NCI-H1417 (cell line): ENCODE results near the gene PTCD3.

Experiments used
- DNase-seq, 3 experiments: peaks; one replicate each; lab custom pipeline; 2025; lab: John Stamatoyannopoulos, UW

Gene PTCD3

GRCh38 chr2:86081724-86082123, 24.3 kb upstream of the PTCD3 start:
- DNase-seq = no peak

DNA sequence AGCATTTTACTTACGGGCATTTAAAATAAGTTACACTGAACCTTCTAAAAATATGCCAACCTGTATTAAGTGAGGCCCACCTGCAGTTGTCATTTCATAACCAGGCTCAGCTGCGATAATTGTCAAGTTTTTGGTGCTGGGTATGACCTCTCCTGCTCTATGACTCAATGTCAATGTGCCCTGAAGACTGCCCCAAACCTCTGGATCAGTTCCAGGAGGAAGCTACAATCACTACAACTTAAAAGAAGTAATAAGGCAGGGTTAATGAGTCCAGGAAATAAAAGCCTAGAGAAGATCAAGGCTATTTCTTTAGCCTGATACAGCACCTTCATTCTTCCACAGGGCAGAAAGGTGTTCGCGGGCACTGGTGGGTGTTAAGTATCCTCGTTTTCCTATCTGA, 23.3 kb upstream of the PTCD3 start:
- no peak for DNase-seq

GRCh38 chr2:86087936-86088850, 17.8 kb upstream of the PTCD3 start:
- DNase-seq = no peak

DNA sequence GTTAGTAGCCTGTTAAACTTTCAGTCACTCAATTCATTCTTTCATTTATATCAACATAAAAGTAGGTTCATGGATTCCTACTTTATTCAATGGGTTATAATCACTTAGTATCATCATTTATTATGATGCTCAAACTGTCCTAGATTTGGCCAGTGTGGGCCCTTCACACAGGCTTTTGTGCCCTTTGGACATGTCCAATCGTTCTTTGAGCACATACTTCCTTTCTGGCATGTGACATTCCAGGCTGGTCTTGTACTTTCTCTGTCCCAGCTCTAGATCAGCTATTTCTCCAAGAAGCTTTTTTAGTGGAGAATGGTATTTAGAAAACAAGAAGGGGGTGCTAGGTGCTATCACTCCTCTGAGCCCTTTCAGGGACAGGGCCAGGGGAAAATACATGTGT, 11.8 kb upstream of the PTCD3 start:
- no peak for DNase-seq

DNA sequence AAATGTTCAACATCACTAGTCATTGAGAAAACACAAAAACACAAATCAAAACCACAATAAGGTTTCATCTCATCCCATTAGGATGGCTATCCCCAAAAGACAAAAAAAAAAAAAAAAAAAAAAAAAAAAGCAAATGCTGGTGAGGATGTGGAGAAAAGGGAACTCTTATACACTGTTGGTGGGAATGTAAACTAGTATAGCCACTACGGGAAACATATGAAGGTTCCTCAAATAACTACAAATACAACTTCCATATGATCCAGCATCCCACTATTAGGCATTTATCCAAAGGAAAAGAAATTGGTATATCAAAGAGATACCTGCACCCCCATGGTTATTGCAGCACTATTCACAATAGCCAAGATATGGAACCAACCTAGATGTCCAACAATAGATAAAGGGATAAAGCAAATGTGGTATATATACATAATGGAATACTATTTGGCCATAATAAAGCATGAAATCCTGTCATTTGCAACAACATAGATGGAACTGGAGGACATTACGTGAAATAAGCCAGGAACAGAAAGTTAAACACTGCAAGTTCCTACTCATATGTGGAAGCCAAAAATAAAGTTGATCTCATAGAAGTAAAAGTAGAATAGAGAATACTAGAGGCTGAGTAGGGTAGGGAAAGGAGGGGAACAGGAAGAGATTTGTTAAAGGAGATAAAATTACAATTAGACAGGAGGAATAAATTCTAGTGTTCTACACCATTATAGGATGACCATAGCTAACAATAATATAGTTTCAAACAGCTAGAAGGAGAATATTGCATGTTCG, 8.7 kb upstream of the PTCD3 start:
- DNase-seq = no peak

DNA sequence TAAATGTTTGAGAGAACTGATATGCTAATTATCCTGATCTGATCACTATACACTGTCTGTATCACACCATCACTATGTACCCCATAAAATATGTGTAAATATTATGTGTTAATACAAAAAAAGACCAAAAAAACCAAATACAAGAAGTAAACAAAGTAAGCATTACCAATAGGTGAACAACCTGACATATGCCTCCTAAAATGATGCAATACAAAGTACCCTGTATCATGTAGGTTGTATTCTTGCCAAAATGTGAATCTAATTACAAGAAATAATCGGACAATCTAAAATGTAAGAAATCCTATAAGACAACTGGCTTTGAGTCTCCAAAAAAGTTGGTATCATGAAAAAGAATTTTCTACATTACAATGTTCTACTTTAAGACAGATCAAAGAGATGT, 8.1 kb upstream of the PTCD3 start:
- DNase-seq = no peak

GRCh38 chr2:86102157-86102556, 3.9 kb upstream of the PTCD3 start:
- no peak for DNase-seq

DNA sequence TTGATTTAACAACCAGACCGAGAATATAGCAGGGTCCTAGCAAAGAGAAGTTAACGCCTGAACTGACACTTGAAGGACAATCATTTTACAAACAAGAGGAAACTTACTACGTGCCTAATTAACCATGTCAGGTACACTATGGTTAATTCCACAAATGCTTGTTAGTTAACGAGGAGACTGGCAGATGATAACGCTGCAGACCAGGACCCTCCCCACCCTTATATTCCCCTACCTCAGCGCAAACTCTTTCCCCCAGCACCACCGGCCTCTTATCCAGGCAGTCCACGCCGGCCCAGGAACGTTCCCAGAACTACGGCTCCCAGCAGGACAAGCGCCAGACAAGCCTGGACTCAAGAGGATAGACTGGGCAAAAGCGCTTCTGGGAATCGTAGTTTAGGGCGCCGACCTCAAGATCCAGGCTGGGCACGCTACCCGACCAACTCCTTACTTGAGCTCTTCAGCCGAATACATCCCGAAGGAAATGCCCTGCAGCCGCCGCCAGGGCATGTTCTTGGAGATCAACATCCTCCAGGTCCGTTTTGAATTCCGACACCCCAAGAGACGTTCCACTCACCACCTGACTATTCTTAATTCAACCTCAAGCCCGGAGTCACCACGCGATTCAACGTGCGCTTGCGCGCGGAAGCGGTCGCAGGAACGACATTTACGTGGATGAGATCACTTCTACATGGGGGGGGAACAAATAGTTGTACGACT, 625 bp upstream of the PTCD3 start, which contains the start of gene POLR1A:
TSS of gene POLR1A (minus strand) at position 635 of the 717 bp plus-strand sequence. CDS start at position 525, 110 bp downstream.
- DNase-seq = peak; percentile 91 to 95 (median 92)

DNA sequence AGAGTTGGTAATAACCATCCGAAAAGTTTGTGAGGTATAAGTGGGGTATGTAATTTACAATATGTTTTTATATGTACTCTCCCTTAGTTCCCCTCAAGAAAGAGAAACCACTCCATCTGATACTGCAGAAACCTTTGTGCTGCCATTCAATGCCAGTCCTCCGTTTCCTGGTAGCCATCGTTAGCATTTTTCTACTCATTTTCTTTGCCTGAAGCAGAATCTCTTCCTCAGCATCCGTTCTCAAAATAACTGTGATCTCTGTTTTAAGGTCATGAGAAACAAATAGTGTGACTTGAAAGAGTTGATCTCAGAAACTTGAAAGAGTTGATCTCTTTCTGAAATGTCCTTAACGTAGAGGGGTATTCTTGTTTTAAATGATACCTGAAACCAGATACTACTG, 996 bp downstream of the PTCD3 start:
- no peak for DNase-seq

DNA sequence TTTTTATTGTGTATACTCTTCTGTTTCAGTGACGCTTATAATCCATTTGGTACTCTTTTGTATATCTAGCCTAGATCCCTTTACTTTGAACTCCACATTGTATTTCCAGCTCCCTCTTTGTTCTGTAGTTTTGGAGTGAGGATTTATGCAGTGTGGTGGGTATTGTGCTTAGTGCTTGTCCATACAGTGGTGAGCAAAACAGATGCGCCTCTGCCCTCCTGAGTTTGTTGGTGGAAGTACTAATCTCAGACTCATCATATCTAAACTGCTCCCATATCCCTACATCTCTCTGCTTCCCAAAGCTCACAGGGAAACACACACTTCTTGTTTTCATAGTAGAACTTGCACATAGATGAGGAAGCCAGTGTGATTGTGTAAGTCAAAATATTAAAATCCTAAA, 12.1 kb downstream of the PTCD3 start:
- no peak for DNase-seq

DNA sequence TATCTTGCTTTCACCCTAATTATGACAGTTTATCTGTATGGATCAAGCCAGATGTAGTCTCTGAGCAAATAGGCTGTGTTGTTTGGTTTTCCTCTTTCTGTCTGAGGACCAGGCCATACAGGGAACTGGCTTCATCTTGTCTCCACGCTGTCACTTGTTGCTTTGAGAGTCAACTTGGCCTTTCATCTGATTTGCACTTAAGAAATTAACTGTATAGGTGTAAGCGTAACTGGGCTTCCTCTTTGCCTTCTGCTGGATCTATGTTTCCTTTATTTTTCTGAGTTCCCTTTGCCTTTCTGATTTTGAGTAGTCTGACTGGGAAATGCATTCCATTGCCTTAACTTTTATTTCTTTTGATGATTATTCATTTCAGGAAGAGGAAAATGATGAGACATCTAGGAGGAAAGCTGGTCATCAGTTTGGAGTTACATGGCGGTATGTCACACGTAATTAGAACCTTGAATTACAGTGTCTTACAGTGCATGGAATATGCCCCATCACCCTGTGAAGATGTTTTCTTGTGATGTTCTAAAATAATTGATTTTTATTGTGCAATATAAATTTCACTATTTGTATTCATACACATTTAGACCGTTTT, 17.4 kb downstream of the PTCD3 start:
- DNase-seq = no peak

DNA sequence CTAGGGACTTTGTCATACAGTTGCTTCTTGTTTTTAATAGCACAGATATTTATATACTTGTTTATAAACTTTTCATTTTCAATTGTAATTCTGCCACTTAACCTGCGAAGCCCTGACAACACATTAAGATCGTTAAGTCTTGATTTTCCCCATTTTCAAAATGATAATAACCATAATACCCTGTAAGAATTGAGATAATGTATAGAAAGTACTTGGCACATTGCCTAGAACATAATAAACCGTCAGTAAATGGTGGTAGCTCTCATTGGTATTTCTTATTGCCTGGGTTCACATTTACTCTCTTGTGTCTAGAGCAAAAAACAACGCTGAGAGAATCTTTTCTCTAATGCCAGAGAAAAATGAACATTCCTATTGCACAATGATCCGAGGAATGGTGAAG, 18.6 kb downstream of the PTCD3 start:
- DNase-seq = no peak

GRCh38 chr2:86134709-86135108, 28.7 kb downstream of the PTCD3 start:
- no peak for DNase-seq

DNA sequence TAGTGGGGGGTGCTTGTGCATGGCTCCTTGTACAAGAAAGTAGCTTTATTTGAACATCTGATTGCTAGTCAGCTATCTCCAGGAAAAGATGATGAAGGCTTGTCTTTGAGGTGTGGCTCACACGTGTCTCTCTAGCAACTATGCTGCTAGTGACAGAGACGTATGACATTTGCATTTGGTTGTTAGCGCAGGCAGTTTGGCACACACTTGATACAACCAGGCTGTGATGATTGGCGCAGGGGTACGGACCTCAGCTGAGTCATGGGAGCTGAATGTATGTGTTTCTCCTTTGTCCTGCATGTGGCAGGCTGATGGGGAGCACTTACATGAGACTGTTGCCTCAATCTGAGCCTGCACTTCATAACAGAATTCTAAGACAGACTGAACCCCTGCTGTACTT, 29.6 kb downstream of the PTCD3 start:
- DNase-seq = no peak

- no peak for DNase-seq
These were observed 30.1 kb downstream of the PTCD3 start for GRCh38 chr2:86136141-86136540.

DNA sequence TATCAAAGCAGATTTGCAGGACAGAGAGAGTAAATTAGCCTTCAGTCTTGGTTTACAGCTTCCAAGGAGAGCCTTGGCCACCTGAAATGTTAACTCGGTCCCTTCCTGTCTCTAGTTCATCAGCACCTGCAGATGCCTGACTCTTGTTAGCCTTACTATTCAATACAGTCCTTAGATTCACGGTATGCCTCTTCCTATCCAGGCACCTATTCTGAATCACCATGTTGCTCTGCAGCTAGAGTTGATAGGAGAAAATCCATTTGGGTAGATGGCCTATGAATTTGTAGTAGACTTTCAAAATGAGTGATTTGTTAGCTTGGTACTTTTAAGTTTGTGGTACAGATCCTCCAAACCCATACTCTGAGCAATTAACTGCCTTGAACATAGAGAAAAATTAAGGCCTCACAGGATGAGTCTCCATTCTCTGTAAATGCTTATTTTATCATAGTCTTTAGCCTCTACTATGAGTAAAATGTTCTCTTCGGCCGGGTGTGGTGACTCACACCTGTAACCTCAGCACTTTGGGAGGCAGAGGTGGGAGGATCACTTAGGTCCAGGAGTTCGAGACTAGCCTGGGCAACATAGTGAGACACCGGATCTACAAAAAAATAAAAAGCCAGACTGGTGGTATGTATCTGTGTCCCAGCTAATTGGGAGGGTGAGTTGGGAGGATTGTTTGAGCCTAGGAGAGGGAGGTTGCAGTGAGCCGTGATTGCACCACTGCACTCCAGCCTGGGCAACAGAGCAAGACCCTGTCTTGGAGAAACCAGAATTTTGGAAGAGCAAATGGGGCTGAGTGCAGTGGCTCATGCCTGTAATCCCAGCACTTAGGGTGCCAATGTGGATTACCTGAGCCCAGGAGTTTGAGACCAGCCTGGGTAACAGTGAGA, 32.9 kb downstream of the PTCD3 start:
- DNase-seq = no peak

DNA sequence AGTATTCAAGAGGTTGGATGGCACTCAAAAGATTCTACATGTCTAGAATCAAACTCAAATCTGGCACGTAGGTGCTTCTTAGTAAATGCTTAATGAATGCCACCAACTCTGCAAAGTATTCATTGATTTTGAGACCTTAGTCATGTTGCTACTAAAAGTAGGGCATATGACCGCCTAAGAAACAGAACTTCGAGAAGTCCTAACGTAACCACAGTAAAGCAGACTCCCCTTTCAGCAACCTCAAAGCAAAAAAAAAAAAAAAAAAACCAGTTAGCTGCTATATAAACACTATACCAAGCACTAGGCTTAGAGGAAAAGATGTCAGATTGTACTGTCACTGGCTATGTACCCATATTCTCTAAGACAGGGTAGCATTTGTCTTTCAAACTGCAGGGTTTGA, 33.9 kb downstream of the PTCD3 start:
- no peak for DNase-seq

GRCh38 chr2:86140969-86141392, 34.9 kb downstream of the PTCD3 start:
- DNase-seq = no peak

DNA sequence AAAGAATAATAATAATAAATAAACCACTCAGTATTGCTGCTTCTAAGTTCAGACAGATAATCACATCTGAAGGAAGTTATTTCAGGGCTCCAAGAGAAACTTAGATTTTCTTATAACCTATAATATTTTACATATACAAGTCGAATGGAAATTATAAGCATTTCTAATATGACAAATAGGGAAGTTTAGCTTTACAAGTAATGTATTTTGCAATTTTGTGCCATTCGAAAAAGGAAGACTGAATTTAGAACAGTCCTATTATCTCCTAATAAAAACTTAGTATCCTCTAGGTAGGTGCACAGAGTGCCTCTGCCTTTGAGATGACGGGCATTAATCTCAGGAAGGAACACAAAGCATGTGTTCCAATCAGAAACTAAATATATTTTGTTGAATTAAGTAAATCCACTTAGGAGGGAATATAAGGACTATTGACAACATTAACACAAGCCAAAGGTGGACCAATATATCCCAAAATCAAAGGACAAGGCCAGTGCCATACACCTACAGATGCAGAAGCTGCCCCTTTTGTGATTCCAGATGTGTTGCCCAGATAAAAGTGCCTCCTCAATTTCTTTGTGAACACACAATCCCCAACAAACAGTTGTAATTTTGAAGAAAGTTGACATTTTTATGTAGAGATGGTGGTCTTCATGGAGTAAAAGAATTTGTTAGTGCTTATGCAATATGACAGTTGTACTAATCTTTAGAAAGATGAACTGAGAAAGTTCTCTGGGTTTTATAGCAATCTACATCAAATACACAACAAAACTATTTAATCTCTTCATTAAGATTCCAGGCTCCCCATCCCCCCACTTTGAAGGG, 36.6 kb downstream of the PTCD3 start:
- DNase-seq = no peak

DNA sequence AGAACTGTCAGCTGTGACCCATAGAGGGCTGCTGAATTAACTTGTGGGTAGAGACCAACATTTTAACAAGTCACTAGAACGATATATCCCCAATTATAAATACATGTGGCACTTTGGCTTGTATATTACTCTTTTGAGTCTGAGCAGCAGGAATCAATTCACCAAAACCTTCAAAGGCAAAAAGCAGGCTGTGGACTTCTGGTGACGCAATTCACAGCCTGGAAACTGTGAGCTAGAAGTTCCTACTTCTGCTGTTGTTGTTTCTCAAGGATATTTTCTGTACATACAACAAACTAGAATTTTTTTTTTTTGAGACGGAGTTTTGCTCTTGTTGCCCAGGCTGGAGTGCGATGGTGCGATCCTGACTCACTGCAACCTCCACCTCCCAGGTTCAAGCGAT, 37.3 kb downstream of the PTCD3 start:
- DNase-seq = no peak
